Gastrocnemius medialis (tissue), 4 donors: ENCODE measurements around the gene NXT1. TPM values are rescaled to one million over a fixed set of nuclear protein-coding genes. Genes with fewer than 3 reads are reported as not detected.

Experiments
- ATAC-seq, 2 donors: fragments of 150-250 bp; one replicate each; pipeline ENCODE4 v1.9.1; 2016
- DNase-seq, 2 donors: peaks; one replicate each; pipeline ENCODE4 v3.0.0-alpha.2; 2019
- H3K27ac ChIP-seq, 4 donors: fragments of 200-600 bp; sonication (generic); 1 replicate in 1 of 4; 2 replicates in 3 of 4; pipeline ENCODE4 v1.5.1; 2016 to 2018; ENCODE audit warnings: mild to moderate bottlenecking in 2 of 4, moderate library complexity in 1 of 4
- H3K27me3 ChIP-seq, 3 donors: fragments of 200-600 bp; sonication (generic) in 2 of 3; 1 replicate in 1 of 3; 2 replicates in 2 of 3; pipeline versions ENCODE4 v1.5.1 to v1.6.0; 2016 to 2019; ENCODE audit warnings: mild to moderate bottlenecking in 1 of 3, moderate library complexity in 1 of 3
- H3K36me3 ChIP-seq, 2 donors: fragments of 200-600 bp; sonication (generic) in 1 of 2; one replicate each; pipeline ENCODE4 v1.5.1; 2017 to 2018
- H3K4me1 ChIP-seq, 2 donors: fragments of 200-600 bp; sonication (generic) in 1 of 2; one replicate each; pipeline ENCODE4 v1.5.1; 2016 to 2017; ENCODE audit warnings: mild to moderate bottlenecking in 2 of 2
- H3K4me3 ChIP-seq, 4 donors: fragments of 200-600 bp; sonication (generic) in 3 of 4; 1 replicate in 1 of 4; 2 replicates in 3 of 4; pipeline ENCODE4 v1.5.1; 2016 to 2019; ENCODE audit warnings: mild to moderate bottlenecking in 2 of 4
- H3K9me3 ChIP-seq, 3 donors: fragments of 200-600 bp; sonication (generic) in 2 of 3; 1 replicate in 1 of 3; 2 replicates in 2 of 3; pipeline ENCODE4 v1.5.1; 2016 to 2019
- POLR2A ChIP-seq, 2 donors: fragments of 450-650 bp; IDR thresholded peaks; one replicate each; pipeline ENCODE4 v1.6.1; 2017; ENCODE audit warnings: antibody characterized with exemption in 2 of 2, mild to moderate bottlenecking in 2 of 2, moderate library complexity in 2 of 2
- in situ Hi-C, 4 donors: fragments of 200-750 bp; cut with MboI; loops; one replicate each; pipeline versions ENCODE4 v1.15.0 to v1.8.0; 2017; ENCODE audit warnings: low sequenced_read_pairs in 4 of 4
- intact Hi-C: fragments of 100-400 bp; cut with DNase I; formaldehyde crosslinking; loops from one replicate; pipeline ENCODE4 v1.15.1; 2023; ENCODE audit warnings: low total_unique reads
- total RNA-seq, 4 donors: library from RNA; depleted of rRNA; stranded (reverse); fragments of >200 nt; gene quantifications; one replicate each; pipeline versions ENCODE4 v1.1.0 to v1.2.3, GENCODE V29; 2016
- TF ChIP-seq, protein P1 (sequence below), 5 experiments: fragments of 450-650 bp in 3 of 5; fragments of 200-600 bp in 2 of 5; sonication (generic) in 2 of 5; IDR thresholded peaks in 4 of 5; conservative IDR thresholded peaks in 1 of 5; 1 replicate in 4 of 5; 2 replicates in 1 of 5; pipeline ENCODE4 v1.5.1; 2016 to 2019; ENCODE audit warnings: antibody characterized with exemption in 5 of 5, mild to moderate bottlenecking in 3 of 5, moderate library complexity in 3 of 5

The NXT1 gene
- total RNA-seq, 4 donors from 2014 or later: 15.2 to 17.9 (median 15.9) TPM

DNA sequence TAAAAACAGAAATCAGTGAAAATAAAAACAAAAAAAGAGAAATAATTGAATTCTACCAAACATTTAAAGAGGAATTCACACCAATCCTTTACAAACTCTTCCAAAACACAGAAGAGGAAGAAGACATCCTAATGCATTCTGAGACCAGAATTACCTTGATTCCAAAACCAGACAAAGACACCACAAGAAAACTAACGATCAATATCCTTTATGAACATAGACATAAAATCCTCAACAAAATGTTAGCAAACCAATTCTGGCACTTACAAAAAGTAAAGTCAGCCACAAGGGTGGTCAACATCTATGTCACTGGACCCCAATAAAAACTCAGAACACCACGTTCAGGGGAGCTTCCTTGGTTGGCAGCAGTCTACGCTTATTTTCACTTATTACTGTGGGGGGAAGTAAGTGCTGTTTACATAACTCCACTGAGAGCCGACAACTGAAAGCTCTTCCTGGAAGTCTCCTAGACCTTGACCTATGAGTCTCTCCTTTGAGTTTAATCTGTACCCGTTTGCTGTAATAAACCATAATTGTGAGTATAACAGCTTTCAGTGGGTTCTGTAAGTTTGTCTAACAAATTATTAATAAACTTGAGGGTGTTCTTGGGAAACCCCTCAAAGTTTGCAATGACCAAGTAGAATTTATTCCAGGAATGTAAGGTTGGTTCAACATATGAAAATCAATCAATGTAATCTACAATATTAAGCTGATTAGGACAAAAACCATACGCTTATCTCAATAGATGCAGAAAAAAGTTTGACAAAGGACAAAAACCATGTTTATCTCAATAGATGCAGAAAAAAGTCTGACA, 35.9 kb downstream of the NXT1 start:
- in situ Hi-C loops (no loop called here), intact Hi-C loops (no loop called here)
- H3K9me3 ChIP-seq: no peaks in the 10 kb centered on the region
- H3K36me3 ChIP-seq: peaks cover 0 to 6% of the 10 kb centered on the region in 2 donors
- no peak overlapping the region for H3K4me3 ChIP-seq
- no peak for TF ChIP-seq POLR2A (IDR thresholded peaks at IDR 0.05)
- TF ChIP-seq, protein P1, sequence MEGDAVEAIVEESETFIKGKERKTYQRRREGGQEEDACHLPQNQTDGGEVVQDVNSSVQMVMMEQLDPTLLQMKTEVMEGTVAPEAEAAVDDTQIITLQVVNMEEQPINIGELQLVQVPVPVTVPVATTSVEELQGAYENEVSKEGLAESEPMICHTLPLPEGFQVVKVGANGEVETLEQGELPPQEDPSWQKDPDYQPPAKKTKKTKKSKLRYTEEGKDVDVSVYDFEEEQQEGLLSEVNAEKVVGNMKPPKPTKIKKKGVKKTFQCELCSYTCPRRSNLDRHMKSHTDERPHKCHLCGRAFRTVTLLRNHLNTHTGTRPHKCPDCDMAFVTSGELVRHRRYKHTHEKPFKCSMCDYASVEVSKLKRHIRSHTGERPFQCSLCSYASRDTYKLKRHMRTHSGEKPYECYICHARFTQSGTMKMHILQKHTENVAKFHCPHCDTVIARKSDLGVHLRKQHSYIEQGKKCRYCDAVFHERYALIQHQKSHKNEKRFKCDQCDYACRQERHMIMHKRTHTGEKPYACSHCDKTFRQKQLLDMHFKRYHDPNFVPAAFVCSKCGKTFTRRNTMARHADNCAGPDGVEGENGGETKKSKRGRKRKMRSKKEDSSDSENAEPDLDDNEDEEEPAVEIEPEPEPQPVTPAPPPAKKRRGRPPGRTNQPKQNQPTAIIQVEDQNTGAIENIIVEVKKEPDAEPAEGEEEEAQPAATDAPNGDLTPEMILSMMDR (IDR thresholded peaks at IDR 0.05 in 4 of 5, conservative IDR thresholded peaks at IDR 0.05 in 1 of 5): no peak
- ATAC-seq: no peak
- H3K4me1 ChIP-seq: peaks cover 3 to 24% of the 10 kb centered on the region in 2 donors
- H3K27ac ChIP-seq: no peak overlapping the region
- DNase-seq: no peak
- no peaks in the 10 kb centered on the region for H3K27me3 ChIP-seq

DNA sequence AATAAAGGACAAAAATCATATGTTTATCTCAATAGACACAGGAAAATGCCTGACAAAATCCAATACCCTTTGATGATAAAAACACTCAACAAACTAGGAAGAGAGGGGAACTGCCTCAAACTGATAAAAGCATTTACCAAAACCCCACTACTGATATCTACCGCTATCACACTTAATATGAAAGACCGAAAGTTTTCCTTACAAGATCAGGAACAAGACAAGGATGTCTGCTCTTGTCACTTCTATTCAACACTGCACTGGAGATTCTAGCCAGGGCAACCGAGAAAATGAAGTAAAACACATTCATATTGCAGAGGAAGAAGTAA, 36.5 kb downstream of the NXT1 start:
- peaks cover 0 to 12% of the 10 kb centered on the region in 2 donors for H3K36me3 ChIP-seq
- no peak for DNase-seq
- H3K4me3 ChIP-seq: no peak overlapping the region
- H3K4me1 ChIP-seq: peaks cover 3 to 24% of the 10 kb centered on the region in 2 donors
- no peak for TF ChIP-seq POLR2A (IDR thresholded peaks at IDR 0.05)
- TF ChIP-seq, protein P1 (IDR thresholded peaks at IDR 0.05 in 4 of 5, conservative IDR thresholded peaks at IDR 0.05 in 1 of 5): no peak
- no peaks in the 10 kb centered on the region for H3K9me3 ChIP-seq
- ATAC-seq: no peak
- in situ Hi-C loops (no loop called here), intact Hi-C loops (no loop called here)
- no peaks in the 10 kb centered on the region for H3K27me3 ChIP-seq
- no peak overlapping the region for H3K27ac ChIP-seq

GRCh38 chr20:23390091-23390774, 39.6 kb downstream of the NXT1 start:
- Histone ChIP-seq H3K9me3 (no peaks in the 10 kb centered on the region), H3K36me3 (peaks cover 0 to 29% of the 10 kb centered on the region in 2 donors), H3K4me3 (no peak overlapping the region), H3K27ac (peak overlapping the region in 1 of 4 donors; percentile 31), H3K27me3 (no peaks in the 10 kb centered on the region), H3K4me1 (peaks cover 22 to 28% of the 10 kb centered on the region in 2 donors)
- ATAC-seq (no peak), DNase-seq (no peak)
- TF ChIP-seq POLR2A (IDR thresholded peaks at IDR 0.05): no peak
- TF ChIP-seq, protein P1 (IDR thresholded peaks at IDR 0.05 in 4 of 5, conservative IDR thresholded peaks at IDR 0.05 in 1 of 5): no peak
- in situ Hi-C loops (no loop called here), intact Hi-C loops (no loop called here)

GRCh38 chr20:23391707-23392310, 41.2 kb downstream of the NXT1 start:
- H3K36me3 ChIP-seq: peaks cover 0 to 29% of the 10 kb centered on the region in 2 donors
- no peak overlapping the region for H3K4me3 ChIP-seq
- intact Hi-C loops (no loop called here), in situ Hi-C loops (no loop called here)
- H3K4me1 ChIP-seq: peaks cover 20 to 23% of the 10 kb centered on the region in 2 donors
- TF ChIP-seq POLR2A (IDR thresholded peaks at IDR 0.05): no peak
- TF ChIP-seq, protein P1 (IDR thresholded peaks at IDR 0.05 in 4 of 5, conservative IDR thresholded peaks at IDR 0.05 in 1 of 5): no peak
- no peak for ATAC-seq
- no peaks in the 10 kb centered on the region for H3K9me3 ChIP-seq
- no peaks in the 10 kb centered on the region for H3K27me3 ChIP-seq
- DNase-seq: no peak
- peak overlapping the region in 1 of 4 donors; percentile 81 for H3K27ac ChIP-seq
